NCI-H1436 (cell line): ENCODE measurements around the gene ACAT2.
"Not testable (repeated sequence)": the region's sequence is repeated elsewhere in the genome, so short reads cannot be mapped to it uniquely, and the experiment has no call there.

Experiments
- DNase-seq: peaks from one replicate; lab custom pipeline; 2025; lab: John Stamatoyannopoulos, UW

Gene ACAT2

GRCh38 chr6:159730332-159730676, 31.5 kb upstream of the ACAT2 start:
- DNase-seq, result no peak

DNA sequence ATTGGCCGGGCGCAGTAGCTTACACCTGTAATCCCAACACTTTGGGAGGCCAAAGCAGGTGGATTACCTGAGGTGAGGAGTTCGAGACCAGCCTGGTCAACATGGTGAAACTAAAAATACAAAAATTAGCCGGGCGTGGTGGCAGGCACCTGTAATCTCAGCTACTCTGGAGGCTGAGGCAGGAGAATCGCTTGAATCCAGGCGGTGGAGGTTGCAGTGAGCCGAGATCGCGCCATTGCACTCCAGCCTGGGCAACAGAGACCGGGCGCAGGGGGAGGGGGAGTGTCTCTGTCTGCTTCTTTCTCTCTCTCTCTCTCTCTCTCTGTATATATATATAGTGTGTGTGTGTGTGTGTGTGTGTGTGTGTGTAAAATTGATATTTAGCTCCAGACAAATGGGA, 29.3 kb upstream of the ACAT2 start:
- not testable (repeated sequence) for DNase-seq

GRCh38 chr6:159733395-159733794, 28.4 kb upstream of the ACAT2 start:
- not testable (repeated sequence) for DNase-seq

- DNase-seq, result no peak
These were observed 24.9 kb upstream of the ACAT2 start for GRCh38 chr6:159736908-159737307.

DNA sequence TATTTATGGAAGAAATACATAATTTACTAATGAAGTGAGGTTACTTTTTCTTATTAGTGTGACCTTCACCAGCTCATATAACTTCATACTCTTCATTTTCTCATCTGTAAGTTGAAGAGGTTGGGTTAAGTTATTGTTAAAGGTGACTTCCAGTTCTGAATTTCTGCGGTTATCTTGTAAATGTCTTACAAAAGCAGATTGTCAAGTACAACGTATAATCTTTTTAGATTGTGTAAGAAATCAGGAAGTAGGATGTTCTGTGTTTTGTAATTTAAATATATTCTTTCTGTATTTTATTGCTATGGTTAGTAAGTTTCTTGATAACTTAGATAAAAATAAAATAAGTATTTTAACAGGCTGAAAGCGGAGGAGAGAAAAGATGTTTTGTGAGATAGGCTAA, 22.5 kb upstream of the ACAT2 start:
- DNase-seq, result no peak

DNA sequence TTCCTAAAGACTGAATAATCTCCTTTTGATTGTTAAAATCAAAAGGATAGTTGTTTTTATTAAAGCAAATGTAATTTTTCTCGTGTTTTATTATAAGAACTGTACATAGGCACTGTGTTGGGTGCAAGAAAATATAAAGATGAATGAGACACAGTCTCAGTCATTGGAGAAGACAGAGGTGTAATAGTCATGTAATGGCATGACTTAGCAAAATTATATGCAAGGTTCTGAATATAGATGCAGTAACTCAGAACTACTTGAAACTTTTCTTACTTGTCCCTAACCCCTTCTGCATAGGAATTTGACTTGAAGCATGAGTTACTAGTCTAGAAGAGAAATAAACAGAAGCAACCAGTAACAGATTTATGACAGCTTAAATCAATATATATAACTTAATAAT, 19.7 kb upstream of the ACAT2 start:
- no peak for DNase-seq

GRCh38 chr6:159745081-159745480, 16.8 kb upstream of the ACAT2 start:
- DNase-seq, result no peak

GRCh38 chr6:159746759-159747158, 15.1 kb upstream of the ACAT2 start:
- DNase-seq, result no peak

GRCh38 chr6:159748127-159748526, 13.7 kb upstream of the ACAT2 start:
- DNase-seq, result not testable (repeated sequence)

DNA sequence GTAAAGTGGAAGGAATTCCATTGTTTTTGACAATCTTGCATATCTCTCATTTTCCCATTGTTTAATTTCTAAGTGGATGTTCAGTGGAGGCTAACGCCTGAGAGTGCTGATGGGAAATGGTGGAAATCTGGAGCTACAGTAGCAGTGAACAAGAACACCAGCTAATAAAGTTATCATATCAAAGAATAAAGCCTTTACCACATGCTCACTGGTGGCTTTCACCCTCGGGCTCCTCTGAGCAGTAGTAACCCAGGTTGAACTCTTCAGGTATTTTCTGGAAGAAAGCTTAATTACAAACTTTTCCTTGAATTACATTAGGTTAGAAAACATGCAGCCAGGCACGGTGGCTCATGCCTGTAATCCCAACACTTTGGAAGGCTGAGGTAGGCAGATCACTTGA, 10.4 kb upstream of the ACAT2 start:
- no peak for DNase-seq

DNA sequence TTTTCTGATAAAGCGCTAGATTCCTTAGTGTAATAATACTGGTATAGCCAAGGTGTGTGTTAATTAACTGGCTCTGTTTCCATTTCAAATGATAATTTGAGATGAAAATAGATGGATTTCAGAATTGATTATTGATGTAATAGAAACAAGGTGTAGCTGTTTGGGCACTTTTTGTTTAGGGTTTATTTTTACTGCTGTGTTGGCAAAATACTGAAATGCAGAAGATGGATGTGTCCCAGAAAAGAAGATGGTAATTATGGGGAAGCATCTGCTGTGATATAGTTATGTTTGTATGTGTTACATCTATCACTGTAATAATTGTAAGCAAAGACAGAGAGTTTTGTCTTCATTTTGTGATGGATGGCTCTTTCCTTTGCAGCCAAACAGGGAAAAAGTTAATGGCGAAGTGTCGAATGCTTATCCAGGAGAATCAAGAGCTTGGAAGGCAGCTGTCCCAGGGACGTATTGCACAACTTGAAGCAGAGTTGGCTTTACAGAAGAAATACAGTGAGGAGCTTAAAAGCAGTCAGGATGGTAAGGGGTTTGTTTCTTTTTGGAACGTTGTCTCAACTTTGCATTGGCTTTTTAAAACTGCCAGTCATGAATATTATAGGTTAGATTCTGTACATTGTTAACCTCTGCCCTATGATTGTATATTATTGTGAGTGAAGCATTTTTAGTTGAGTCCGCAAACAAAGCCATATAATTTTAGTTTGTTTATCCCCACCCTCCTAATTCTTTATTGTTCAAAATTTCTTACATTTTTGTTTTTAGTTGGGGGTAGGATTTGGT, 8.6 kb upstream of the ACAT2 start:
- no peak for DNase-seq

GRCh38 chr6:159754401-159754800, 7.4 kb upstream of the ACAT2 start:
- DNase-seq, result no peak

DNA sequence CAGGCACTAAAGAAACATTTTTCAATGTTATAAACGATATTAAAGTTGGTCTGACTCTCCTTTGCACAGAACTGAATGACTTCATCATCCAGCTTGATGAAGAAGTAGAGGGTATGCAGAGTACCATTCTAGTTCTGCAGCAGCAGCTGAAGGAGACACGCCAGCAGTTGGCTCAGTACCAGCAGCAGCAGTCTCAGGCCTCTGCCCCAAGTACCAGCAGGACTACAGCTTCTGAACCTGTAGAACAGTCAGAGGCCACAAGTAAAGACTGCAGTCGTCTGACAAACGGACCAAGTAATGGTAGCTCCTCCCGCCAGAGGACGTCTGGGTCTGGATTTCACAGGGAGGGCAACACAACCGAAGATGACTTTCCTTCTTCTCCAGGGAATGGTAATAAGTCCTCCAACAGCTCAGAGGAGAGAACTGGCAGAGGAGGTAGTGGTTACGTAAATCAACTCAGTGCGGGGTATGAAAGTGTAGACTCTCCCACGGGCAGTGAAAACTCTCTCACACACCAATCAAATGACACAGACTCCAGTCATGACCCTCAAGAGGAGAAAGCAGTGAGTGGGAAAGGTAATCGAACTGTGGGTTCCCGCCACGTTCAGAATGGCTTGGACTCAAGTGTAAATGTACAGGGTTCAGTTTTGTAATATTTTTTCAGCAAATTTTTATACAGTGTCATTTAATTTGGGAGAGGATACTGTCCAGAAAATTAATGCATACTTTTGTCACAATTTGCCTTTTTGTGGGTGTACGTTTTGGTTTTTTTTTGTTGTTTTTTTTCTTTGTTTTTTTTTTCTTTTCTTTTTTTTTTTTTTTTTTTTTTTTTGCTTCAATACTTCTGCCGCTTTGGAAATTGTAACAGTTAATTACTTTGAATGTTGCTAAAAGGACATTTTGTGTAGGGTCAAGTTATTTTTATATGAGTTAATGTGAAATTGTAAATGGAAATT, 6.6 kb upstream of the ACAT2 start:
- DNase-seq, result no peak

GRCh38 chr6:159756508-159756907, 5.3 kb upstream of the ACAT2 start:
- no peak for DNase-seq

GRCh38 chr6:159758031-159759001, 3.5 kb upstream of the ACAT2 start:
- no peak for DNase-seq

- DNase-seq, result peak; percentile 61
These were observed 2.2 kb upstream of the ACAT2 start for GRCh38 chr6:159759645-159760044.

- DNase-seq, result no peak
These were observed 1.2 kb upstream of the ACAT2 start for GRCh38 chr6:159760602-159761057.

GRCh38 chr6:159761129-159761872, 544 bp upstream of the ACAT2 start:
- DNase-seq, result no peak

DNA sequence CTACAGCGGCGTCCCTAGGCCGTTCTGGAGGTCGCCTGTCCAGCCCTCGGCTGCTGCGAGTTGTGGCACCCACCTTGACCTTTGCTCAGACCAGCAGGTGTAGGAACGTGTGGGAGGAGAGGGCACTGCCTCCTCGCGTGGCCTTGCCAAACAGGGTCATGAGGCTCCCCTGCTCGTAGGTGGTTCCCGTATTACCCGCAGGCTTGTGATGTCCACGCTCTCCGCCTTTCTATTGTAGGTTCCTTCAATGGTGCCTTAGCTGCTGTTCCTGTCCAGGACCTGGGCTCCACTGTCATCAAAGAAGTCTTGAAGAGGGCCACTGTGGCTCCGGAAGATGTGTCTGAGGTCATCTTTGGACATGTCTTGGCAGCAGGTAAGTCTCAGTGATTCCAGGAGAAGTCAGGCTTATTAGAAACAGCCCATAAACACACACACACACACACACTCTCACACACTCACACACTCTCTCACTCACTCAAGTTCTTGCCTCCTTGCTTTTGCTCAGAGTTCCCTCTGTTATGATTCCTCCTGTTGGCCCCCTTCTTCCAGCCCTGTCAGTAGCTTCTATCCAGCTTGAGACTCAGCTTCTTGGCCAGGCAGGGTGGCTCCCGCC, 942 bp downstream of the ACAT2 start:
- DNase-seq, result no peak

- no peak for DNase-seq
These were observed 5.1 kb downstream of the ACAT2 start for GRCh38 chr6:159766906-159767305.

GRCh38 chr6:159769470-159769869, 7.6 kb downstream of the ACAT2 start:
- no peak for DNase-seq
